GM12878 (cell line): ENCODE data around the gene PLOD2. TPM values are rescaled to one million over a fixed set of nuclear protein-coding genes. Genes with fewer than 3 reads are reported as not detected.

Experiments
- ATAC-seq: fragments of 200-7000 bp; cut with Tn5 transposase; 3 replicates; pipeline ENCODE4 v1.9.1; 2020; ENCODE audit warnings: mild to moderate bottlenecking, moderate library complexity
- BruUV-seq: library from RNA; stranded (reverse); fragments of 400-500 nt; replicated peaks from 2 replicates; lab custom pipeline; 2021; lab: Mats Ljungman, UMichigan
- CTCF ChIA-PET: fragments of 300-600 bp; sonication (Branson Sonifier 250); formaldehyde crosslinking; extraction: SDS; loops from one replicate; lab custom pipeline; 2021; ENCODE audit warnings: inconsistent platforms; lab: Yijun Ruan, JAX
- POLR2A ChIA-PET: fragments of 350-600 bp; formaldehyde crosslinking; extraction: SDS; loops from one replicate; lab custom pipeline; 2021; ENCODE audit warnings: inconsistent platforms; lab: Charles Lee
- RAD21 ChIA-PET: fragments of 300-600 bp; sonication (Branson Sonifier 250); formaldehyde crosslinking; loops from one replicate; lab custom pipeline; 2023; ENCODE audit warnings: antibody characterized with exemption; ENCODE audit not compliant: unreplicated experiment; lab: Charles Lee
- SMC1A ChIA-PET: fragments of 300-600 bp; sonication (Branson Sonifier 250); formaldehyde crosslinking; loops from one replicate; lab custom pipeline; 2023; ENCODE audit not compliant: unreplicated experiment, uncharacterized antibody; lab: Charles Lee
- DNase-seq: peaks from one replicate; pipeline ENCODE4 v3.0.0-alpha.2; 2011; ENCODE audit warnings: low read depth, low spot score
- FAIRE-seq: peaks from 3 replicates; lab custom pipeline; 2011; peaks lifted over from hg19 to GRCh38; lab: Jason Lieb, UNC
- H2AFZ ChIP-seq: 2 replicates; pipeline ENCODE4 v1.6.0; 2011; ENCODE audit warnings: low read depth, low read length, control low read depth; ENCODE audit not compliant: control insufficient read depth
- H3K27ac ChIP-seq: 2 replicates; pipeline ENCODE4 v1.5.1; 2011; ENCODE audit warnings: control low read depth; ENCODE audit not compliant: control insufficient read depth, insufficient read depth
- H3K27me3 ChIP-seq, 2 experiments: replicated peaks in 1 of 2; 2 replicates each; pipeline versions ENCODE4 v1.6.0 to v1.6.1; 2011; ENCODE audit warnings: low read length in 1 of 2; ENCODE audit not compliant: control insufficient read depth in 2 of 2, insufficient read depth in 2 of 2
- H3K36me3 ChIP-seq, 2 experiments: 2 replicates each; pipeline ENCODE4 v1.5.1; 2011; ENCODE audit warnings: low read length in 1 of 2; ENCODE audit not compliant: control insufficient read depth in 2 of 2, insufficient read depth in 2 of 2
- H3K4me1 ChIP-seq: 2 replicates; pipeline ENCODE4 v1.6.1; 2011; ENCODE audit warnings: mild to moderate bottlenecking, low read length, moderate library complexity, mixed read lengths; ENCODE audit not compliant: control insufficient read depth, insufficient read depth
- H3K4me2 ChIP-seq: 2 replicates; pipeline ENCODE4 v1.6.0; 2011; ENCODE audit warnings: control low read depth; ENCODE audit not compliant: control insufficient read depth, insufficient read depth
- H3K4me3 ChIP-seq: fragments of 200-600 bp; sonication (generic); 2 replicates; pipeline ENCODE4 v1.5.1; 2016
- H3K79me2 ChIP-seq: 2 replicates; pipeline ENCODE4 v1.6.0; 2011; ENCODE audit warnings: low read length; ENCODE audit not compliant: control insufficient read depth, insufficient read depth
- H3K9ac ChIP-seq: 2 replicates; pipeline ENCODE4 v1.8.0; 2011; ENCODE audit warnings: low read length, control low read depth, mixed read lengths; ENCODE audit not compliant: control insufficient read depth, insufficient read depth
- H3K9me3 ChIP-seq: replicated peaks from 3 replicates; pipeline ENCODE4 v1.5.1; 2011; ENCODE audit warnings: mild to moderate bottlenecking, low read length; ENCODE audit not compliant: control insufficient read depth, insufficient read depth
- H4K20me1 ChIP-seq: 2 replicates; pipeline ENCODE4 v1.6.0; 2011; ENCODE audit not compliant: control insufficient read depth, insufficient read depth
- CUX1 ChIP-seq: IDR thresholded peaks from 2 replicates; pipeline ENCODE4 v1.6.1; 2012; ENCODE audit warnings: improper control_type of control experiment, low read depth, low read length; ENCODE audit not compliant: insufficient replicate concordance
- HSF1 ChIP-seq: fragments of 150-350 bp; IDR thresholded peaks from 2 replicates; pipeline ENCODE4 v1.6.1; 2014; ENCODE audit warnings: mild to moderate bottlenecking, low read depth, low read length
- MYB ChIP-seq: fragments of 150-350 bp; IDR thresholded peaks from 2 replicates; pipeline ENCODE4 v1.6.1; 2014; ENCODE audit warnings: mild to moderate bottlenecking, low read depth, low read length, borderline replicate concordance
- NR2C1 ChIP-seq: fragments of 450-650 bp; IDR thresholded peaks from 2 replicates; pipeline ENCODE4 v1.6.1; 2017; ENCODE audit warnings: antibody characterized with exemption, mild to moderate bottlenecking, moderate library complexity
- NRF1 ChIP-seq: conservative IDR thresholded peaks from 2 replicates; pipeline ENCODE4 v1.6.1; 2011; ENCODE audit warnings: mild to moderate bottlenecking, low read depth, low read length, improper control_type of control experiment
- WGBS: methylation state at CpG from one replicate; pipeline ENCODE4 v1.1.6; 2016; ENCODE audit warnings: low lambda C conversion rate; ENCODE audit not compliant: insufficient replicate concordance, insufficient coverage; ENCODE audit errors: missing lambda C conversion rate; 5-methylcytosine and 5-hydroxymethylcytosine counted together
- in situ Hi-C: fragments of 300-500 bp; cut with MboI; formaldehyde crosslinking; loops from 9 replicates; pipeline ENCODE4 v1.14.3; 2018; ENCODE audit warnings: mixed read lengths
- intact Hi-C: fragments of 100-400 bp; cut with micrococcal nuclease; formaldehyde crosslinking; loops from one replicate; pipeline ENCODE4 v1.14.2; 2022; ENCODE audit not compliant: unreplicated experiment
- polyA plus RNA-seq, 11 experiments: library from polyadenylated mRNA; depleted of rRNA in 4 of 11; unstranded in 6 of 11; stranded (reverse) in 5 of 11; fragments of >200 nt; fragmentation: Nextera tagmentation in 4 of 11; fragmentation: Illumina TruSeq in 1 of 11; extraction: Ambion mirVana in 4 of 11; extraction: Trizol in 1 of 11; gene quantifications; 1 replicate in 1 of 11; 2 replicates in 10 of 11; pipeline versions ENCODE4 v1.2.1 to v1.2.3, GENCODE V29; 2011 to 2016; ENCODE audit warnings: inconsistent platforms in 2 of 11, missing spikeins in 2 of 11, low read depth in 1 of 11
- total RNA-seq, 4 experiments: library from RNA; depleted of rRNA in 3 of 4; stranded (reverse); fragments of >200 nt in 3 of 4; fragmentation: Illumina TruSeq in 1 of 4; extraction: Trizol in 1 of 4; gene quantifications; 2 replicates each; pipeline versions ENCODE4 v1.2.1 to v1.2.3, GENCODE V29; 2013 to 2021
- TF ChIP-seq, protein P1 (sequence below): fragments of 450-650 bp; IDR thresholded peaks from 2 replicates; pipeline ENCODE4 v1.6.1; 2017; ENCODE audit warnings: mild to moderate bottlenecking, low read depth, inconsistent platforms; ENCODE audit not compliant: poor library complexity, severe bottlenecking

The PLOD2 gene
- total and polyA plus RNA-seq, 10 of the 15 experiments (the other 5 are each of a cell fraction or from before 2014, with no cell fraction given): 0.03 to 0.56 (median 0.33) TPM; not detected in 4

DNA sequence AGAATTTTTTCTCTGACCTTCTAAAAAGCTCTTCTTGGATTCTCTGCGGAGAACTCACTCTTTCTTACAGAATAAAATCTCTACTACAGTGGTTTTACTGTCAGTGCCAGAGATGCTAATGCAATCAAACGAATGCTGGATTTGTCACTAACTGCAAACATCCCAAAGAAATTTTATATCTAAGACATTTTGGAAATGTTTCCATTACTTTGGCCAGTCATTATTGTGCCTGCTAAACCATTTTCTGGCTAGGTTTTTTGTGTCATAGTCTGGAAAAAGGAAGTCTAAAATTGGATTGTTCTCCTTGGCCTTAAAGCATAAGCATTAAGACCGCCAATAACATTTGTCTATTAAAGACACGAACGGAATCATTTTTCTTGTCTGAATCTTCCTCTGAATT lies 54.0 kb downstream of the PLOD2 start:
- intact Hi-C loops: no loop called here
- DNase-seq (no peak), FAIRE-seq (no peak), ATAC-seq (no peak)
- Histone ChIP-seq H4K20me1 (no peaks in the 10 kb centered on the region), H3K27me3 (no peaks in the 10 kb centered on the region), H3K9ac (no peak overlapping the region), H3K4me2 (no peak overlapping the region), H3K79me2 (no peaks in the 10 kb centered on the region), H3K9me3 (no peaks in the 10 kb centered on the region), H2AFZ (no peak overlapping the region), H3K4me1 (no peaks in the 10 kb centered on the region), H3K4me3 (no peak overlapping the region), H3K27ac (no peak overlapping the region), H3K36me3 (no peaks in the 10 kb centered on the region)
- CTCF ChIA-PET: no interaction called here
- 40% methylated on average over 5 of the region's 5 CpGs for WGBS
- no TSS peak for BruUV-seq
- SMC1A ChIA-PET: interaction anchor here (1.3 kb wide), 1 partner anchor 42 kb away, joined by 3 read pairs; no protein-coding TSS in a partner anchor
- POLR2A ChIA-PET: no interaction called here
- in situ Hi-C loops: no loop called here
- no peak for TF ChIP-seq MYB
- RAD21 ChIA-PET: no interaction called here

DNA sequence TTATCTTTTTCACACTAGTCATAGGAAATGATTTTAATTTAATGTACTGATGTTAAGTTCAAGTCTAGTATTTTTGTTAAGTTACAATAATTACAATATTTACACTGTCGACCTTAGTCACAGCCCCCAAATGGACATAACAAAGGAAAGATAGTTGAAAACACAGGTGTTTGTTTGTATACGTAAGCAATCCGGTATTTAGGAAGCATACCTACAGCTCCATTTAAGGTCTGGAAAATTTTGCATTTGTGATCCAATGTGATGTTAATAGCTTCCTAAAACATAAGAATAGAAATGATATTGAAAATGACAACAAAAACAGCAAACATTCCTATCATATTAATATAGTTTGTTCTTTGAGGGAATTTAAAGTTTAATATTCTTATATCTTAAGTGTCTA lies 56.9 kb downstream of the PLOD2 start:
- H3K9ac ChIP-seq: no peak overlapping the region
- ChIA-PET SMC1A (interaction anchor here (0.8 kb wide), 1 partner anchor 12 kb away, joined by 3 read pairs; no protein-coding TSS in a partner anchor), RAD21 (no interaction called here), POLR2A (interaction anchor here (0.6 kb wide), 1 partner anchor 28 kb away, joined by 3 read pairs; no protein-coding TSS in a partner anchor), CTCF (interaction anchor here (1.0 kb wide), 1 partner anchor 39 kb away, joined by 3 read pairs; no protein-coding TSS in a partner anchor)
- H3K27me3 ChIP-seq: no peaks in the 10 kb centered on the region
- DNase-seq: no peak
- intact Hi-C loops (no loop called here), in situ Hi-C loops (no loop called here)
- no peaks in the 10 kb centered on the region for H3K79me2 ChIP-seq
- H4K20me1 ChIP-seq: no peaks in the 10 kb centered on the region
- H3K36me3 ChIP-seq: no peaks in the 10 kb centered on the region
- ATAC-seq: no peak
- no peak overlapping the region for H3K27ac ChIP-seq
- no peak overlapping the region for H3K4me2 ChIP-seq
- no peak overlapping the region for H3K4me3 ChIP-seq
- FAIRE-seq: no peak
- H2AFZ ChIP-seq: no peak overlapping the region
- WGBS: 41% methylated on average over 3 of the region's 3 CpGs
- H3K9me3 ChIP-seq: no peaks in the 10 kb centered on the region
- H3K4me1 ChIP-seq: no peaks in the 10 kb centered on the region
- no TSS peak for BruUV-seq
- TF ChIP-seq NR2C1 (no peak), MYB (no peak), HSF1 (no peak), NRF1 (no peak), CUX1 (no peak)
- TF ChIP-seq, protein P1, sequence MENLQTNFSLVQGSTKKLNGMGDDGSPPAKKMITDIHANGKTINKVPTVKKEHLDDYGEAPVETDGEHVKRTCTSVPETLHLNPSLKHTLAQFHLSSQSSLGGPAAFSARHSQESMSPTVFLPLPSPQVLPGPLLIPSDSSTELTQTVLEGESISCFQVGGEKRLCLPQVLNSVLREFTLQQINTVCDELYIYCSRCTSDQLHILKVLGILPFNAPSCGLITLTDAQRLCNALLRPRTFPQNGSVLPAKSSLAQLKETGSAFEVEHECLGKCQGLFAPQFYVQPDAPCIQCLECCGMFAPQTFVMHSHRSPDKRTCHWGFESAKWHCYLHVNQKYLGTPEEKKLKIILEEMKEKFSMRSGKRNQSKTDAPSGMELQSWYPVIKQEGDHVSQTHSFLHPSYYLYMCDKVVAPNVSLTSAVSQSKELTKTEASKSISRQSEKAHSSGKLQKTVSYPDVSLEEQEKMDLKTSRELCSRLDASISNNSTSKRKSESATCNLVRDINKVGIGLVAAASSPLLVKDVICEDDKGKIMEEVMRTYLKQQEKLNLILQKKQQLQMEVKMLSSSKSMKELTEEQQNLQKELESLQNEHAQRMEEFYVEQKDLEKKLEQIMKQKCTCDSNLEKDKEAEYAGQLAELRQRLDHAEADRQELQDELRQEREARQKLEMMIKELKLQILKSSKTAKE: no peak
